Fibroblast of lung (primary cell): ENCODE results near the gene TERT. TPM values are rescaled to one million over a fixed set of nuclear protein-coding genes. Genes with fewer than 3 reads are reported as not detected.

Experiments
- DNase-seq, 2 donors: peaks; one replicate each; pipeline versions ENCODE4 v3.0.0 to v3.0.0-alpha.2; 2010; ENCODE audit warnings: low read depth in 2 of 2
- H2AFZ ChIP-seq: 2 replicates; pipeline ENCODE4 v1.5.1; 2012; ENCODE audit warnings: low read length, control low read depth, inconsistent platforms
- H3K27ac ChIP-seq: 2 replicates; pipeline ENCODE4 v1.5.1; 2011; ENCODE audit warnings: low read length, control low read depth; ENCODE audit not compliant: insufficient read depth
- H3K27me3 ChIP-seq: 2 replicates; pipeline ENCODE4 v1.5.1; 2011; ENCODE audit warnings: mild to moderate bottlenecking, low read length; ENCODE audit not compliant: control insufficient read depth, insufficient read depth
- H3K36me3 ChIP-seq: 2 replicates; pipeline ENCODE4 v1.5.1; 2011; ENCODE audit warnings: low read length; ENCODE audit not compliant: control insufficient read depth, insufficient read depth
- H3K4me1 ChIP-seq: 2 replicates; pipeline ENCODE4 v1.5.1; 2011; ENCODE audit warnings: low read length; ENCODE audit not compliant: control insufficient read depth, insufficient read depth; ENCODE audit errors: extremely low read depth
- H3K4me2 ChIP-seq: 2 replicates; pipeline ENCODE4 v1.5.1; 2011; ENCODE audit warnings: low read length, control low read depth; ENCODE audit not compliant: insufficient read depth; ENCODE audit errors: extremely low read depth
- H3K4me3 ChIP-seq, 4 experiments: fragments of 200-600 bp in 1 of 4; sonication (generic) in 1 of 4; replicated peaks in 1 of 4; 2 replicates each; pipeline ENCODE4 v1.5.1; 2011 to 2016; ENCODE audit warnings: low read length in 4 of 4, low read depth in 3 of 4, mild to moderate bottlenecking in 3 of 4, control low read depth in 2 of 4, inconsistent platforms in 1 of 4, mixed read lengths in 1 of 4; ENCODE audit not compliant: insufficient read depth in 1 of 4; ENCODE audit errors: control extremely low read depth in 1 of 4
- H3K79me2 ChIP-seq: 2 replicates; pipeline ENCODE4 v1.5.1; 2012; ENCODE audit warnings: mild to moderate bottlenecking, low read length, inconsistent platforms; ENCODE audit not compliant: control insufficient read depth, insufficient read depth
- H3K9ac ChIP-seq: 2 replicates; pipeline ENCODE4 v1.5.1; 2011; ENCODE audit warnings: mild to moderate bottlenecking, low read length, control low read depth; ENCODE audit not compliant: insufficient read depth
- H3K9me3 ChIP-seq: 2 replicates; pipeline ENCODE4 v1.5.1; 2012; ENCODE audit warnings: low read depth, low read length; ENCODE audit not compliant: control insufficient read depth, insufficient read depth
- H4K20me1 ChIP-seq: 2 replicates; pipeline ENCODE4 v1.5.1; 2011; ENCODE audit warnings: low read length; ENCODE audit not compliant: control insufficient read depth, insufficient read depth; ENCODE audit errors: extremely low read depth
- CTCF ChIP-seq, 2 donors: IDR thresholded peaks in 1 of 2; conservative IDR thresholded peaks in 1 of 2; 1 replicate in 1 of 2; 2 replicates in 1 of 2; pipeline ENCODE4 v1.5.1; 2011 to 2012; ENCODE audit warnings: low read length in 2 of 2, control low read depth in 1 of 2, inconsistent platforms in 1 of 2, low read depth in 1 of 2, mild to moderate bottlenecking in 1 of 2
- EZH2 ChIP-seq: IDR thresholded peaks from 2 replicates; pipeline ENCODE4 v1.5.1; 2012; ENCODE audit warnings: low read length, control low read depth, mild to moderate bottlenecking; ENCODE audit errors: missing control alignments
- polyA plus RNA-seq, 2 donors: library from polyadenylated mRNA; depleted of rRNA in 1 of 2; stranded (reverse) in 1 of 2; unstranded in 1 of 2; fragments of >200 nt; gene quantifications; 2 replicates each; pipeline ENCODE4 v1.2.1, GENCODE V29; 2011 to 2012; ENCODE audit warnings: missing spikeins in 1 of 2
- total RNA-seq: library from RNA; depleted of rRNA; stranded (reverse); fragments of >200 nt; gene quantifications from 2 replicates; pipeline ENCODE4 v1.2.1, GENCODE V29; 2014

The TERT gene
- total and polyA plus RNA-seq, 2 donors (not counting 1 experiment from before 2014, with no cell fraction given) = not detected

DNA sequence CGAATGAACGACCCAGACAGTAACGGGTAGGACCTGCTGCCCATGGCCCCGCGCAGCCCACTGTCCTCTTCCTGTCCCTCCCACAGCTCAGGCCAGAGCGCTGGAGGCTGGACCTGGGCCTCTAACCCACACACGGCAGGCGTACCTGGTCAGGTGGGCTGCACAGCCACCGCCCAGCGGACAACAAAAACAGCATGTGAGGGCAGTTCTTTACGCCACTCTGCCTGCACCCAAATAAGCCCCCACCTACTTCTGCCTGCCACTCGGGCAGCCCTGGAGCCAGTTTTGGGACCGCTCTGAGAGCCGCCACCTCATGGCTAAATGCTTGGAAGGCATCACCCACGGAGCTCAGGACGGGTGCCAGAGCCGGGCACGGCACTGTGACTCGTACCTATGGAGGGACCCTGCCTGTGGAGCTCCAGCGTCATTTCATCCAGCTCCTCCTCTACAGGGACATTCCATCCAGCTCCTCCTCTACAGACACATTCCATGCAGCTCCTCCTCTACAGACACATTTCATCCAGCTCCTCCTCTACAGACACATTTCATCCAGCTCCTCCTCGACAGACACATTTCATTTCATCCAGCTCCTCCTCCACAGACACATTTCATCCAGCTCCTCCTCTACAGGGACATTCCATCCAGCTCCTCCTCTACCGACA, 31.1 kb upstream of the TERT start:
- Histone ChIP-seq H3K36me3 (peaks cover 19% of the 10 kb centered on the region), H3K9ac (no peak overlapping the region), H3K4me1 (peaks cover 8% of the 10 kb centered on the region), H3K9me3 (no peaks in the 10 kb centered on the region), H4K20me1 (no peaks in the 10 kb centered on the region), H2AFZ (no peak overlapping the region), H3K79me2 (no peaks in the 10 kb centered on the region), H3K27ac (no peak overlapping the region), H3K4me3 (no peak overlapping the region), H3K4me2 (no peak overlapping the region), H3K27me3 (no peaks in the 10 kb centered on the region)
- TF ChIP-seq CTCF (conservative IDR thresholded peaks at IDR 0.05 in 1 of 2, IDR thresholded peaks at IDR 0.05 in 1 of 2; ENCODE audit: low read depth in 1 of 2, low read length in 2 of 2) (no peak), EZH2 (no peak)
- no peak for DNase-seq

- Histone ChIP-seq H3K27ac (no peak overlapping the region), H3K36me3 (peaks cover 23% of the 10 kb centered on the region), H3K27me3 (no peaks in the 10 kb centered on the region), H4K20me1 (no peaks in the 10 kb centered on the region), H3K4me2 (no peak overlapping the region), H3K9ac (no peak overlapping the region), H3K9me3 (no peaks in the 10 kb centered on the region), H3K79me2 (no peaks in the 10 kb centered on the region), H3K4me3 (no peak overlapping the region), H3K4me1 (peaks cover 8% of the 10 kb centered on the region), H2AFZ (no peak overlapping the region)
- DNase-seq = no peak
- TF ChIP-seq EZH2 (no peak), CTCF (conservative IDR thresholded peaks at IDR 0.05 in 1 of 2, IDR thresholded peaks at IDR 0.05 in 1 of 2; ENCODE audit: low read depth in 1 of 2, low read length in 2 of 2) (no peak)
Measured at GRCh38 chr5:1325191-1325741, 30.4 kb upstream of the TERT start.

GRCh38 chr5:1324719-1325190, 29.9 kb upstream of the TERT start:
- Histone ChIP-seq H4K20me1 (no peaks in the 10 kb centered on the region), H3K4me2 (no peak overlapping the region), H3K9me3 (no peaks in the 10 kb centered on the region), H3K27me3 (no peaks in the 10 kb centered on the region), H3K36me3 (peaks cover 20% of the 10 kb centered on the region), H3K27ac (no peak overlapping the region), H3K4me3 (no peak overlapping the region), H3K4me1 (peaks cover 8% of the 10 kb centered on the region), H2AFZ (no peak overlapping the region), H3K79me2 (no peaks in the 10 kb centered on the region), H3K9ac (no peak overlapping the region)
- DNase-seq = no peak
- no peak for TF ChIP-seq CTCF (conservative IDR thresholded peaks at IDR 0.05 in 1 of 2, IDR thresholded peaks at IDR 0.05 in 1 of 2; ENCODE audit: low read depth in 1 of 2, low read length in 2 of 2)
- TF ChIP-seq EZH2 = no peak
